Spleen (tissue), 11 donors: ENCODE data around the gene RIC1. TPM values are rescaled to one million over a fixed set of nuclear protein-coding genes. Genes with fewer than 3 reads are reported as not detected.
"Not testable (repeated sequence)": the region's sequence is repeated elsewhere in the genome, so short reads cannot be mapped to it uniquely, and the experiment has no call there.

Source experiments
- DNase-seq: peaks from one replicate; pipeline ENCODE4 v3.0.0-alpha.2; 2020
- H3K27ac ChIP-seq, 8 donors: fragments of 200-600 bp; sonication (generic) in 7 of 8; 1 replicate in 4 of 8; 2 replicates in 4 of 8; pipeline versions ENCODE4 v1.5.0 to v1.8.0; 2016 to 2021; ENCODE audit warnings: inconsistent platforms in 4 of 8, mild to moderate bottlenecking in 4 of 8, moderate library complexity in 1 of 8
- H3K27me3 ChIP-seq, 7 donors: fragments of 200-600 bp; sonication (generic) in 6 of 7; replicated peaks in 1 of 7; 1 replicate in 4 of 7; 2 replicates in 3 of 7; pipeline versions ENCODE4 v1.5.0 to v1.8.0; 2016 to 2021; ENCODE audit warnings: inconsistent platforms in 3 of 7, mild to moderate bottlenecking in 1 of 7
- H3K36me3 ChIP-seq, 6 donors: fragments of 200-600 bp; sonication (generic) in 5 of 6; 1 replicate in 4 of 6; 2 replicates in 2 of 6; pipeline versions ENCODE4 v1.5.0 to v1.8.0; 2016 to 2021; ENCODE audit warnings: inconsistent platforms in 2 of 6
- H3K4me1 ChIP-seq, 6 donors: fragments of 200-600 bp; sonication (generic) in 5 of 6; 1 replicate in 3 of 6; 2 replicates in 3 of 6; pipeline versions ENCODE4 v1.5.0 to v1.8.0; 2016 to 2021; ENCODE audit warnings: inconsistent platforms in 3 of 6
- H3K4me3 ChIP-seq, 8 donors: fragments of 200-600 bp; sonication (generic) in 7 of 8; 1 replicate in 4 of 8; 2 replicates in 4 of 8; pipeline versions ENCODE4 v1.5.0 to v1.8.0; 2016 to 2021; ENCODE audit warnings: inconsistent platforms in 4 of 8, mild to moderate bottlenecking in 4 of 8, moderate library complexity in 2 of 8
- H3K9me3 ChIP-seq, 8 donors: fragments of 200-600 bp; sonication (generic) in 7 of 8; 1 replicate in 4 of 8; 2 replicates in 4 of 8; pipeline versions ENCODE4 v1.5.0 to v1.8.0; 2016 to 2021; ENCODE audit warnings: inconsistent platforms in 4 of 8
- CTCF ChIP-seq, 11 experiments: fragments of 200-600 bp in 7 of 11; fragments of 450-650 bp in 4 of 11; sonication (generic) in 4 of 11; IDR thresholded peaks in 8 of 11; conservative IDR thresholded peaks in 3 of 11; 1 replicate in 7 of 11; 2 replicates in 4 of 11; pipeline versions ENCODE4 v1.4.0 to v1.8.0; 2016 to 2021; ENCODE audit warnings: antibody characterized with exemption in 11 of 11, inconsistent platforms in 4 of 11, mild to moderate bottlenecking in 1 of 11
- POLR2A ChIP-seq, 3 donors: fragments of 450-650 bp; IDR thresholded peaks; one replicate each; pipeline ENCODE4 v1.5.1; 2017; ENCODE audit warnings: antibody characterized with exemption in 3 of 3, mild to moderate bottlenecking in 1 of 3
- POLR2AphosphoS5 ChIP-seq, 3 donors: sonication (generic); formaldehyde crosslinking; IDR thresholded peaks; one replicate each; pipeline ENCODE4 v1.5.1; 2017; ENCODE audit warnings: antibody characterized with exemption in 3 of 3
- WGBS, 5 donors: extraction: QIAGEN DNeasy Blood & Tissue Kit in 3 of 5; methylation state at CpG; one replicate each; pipeline versions ENCODE4 v1.1.5 to v1.1.7; 2013 to 2018; 5-methylcytosine and 5-hydroxymethylcytosine counted together
- intact Hi-C: fragments of 100-400 bp; cut with DNase I; formaldehyde crosslinking; loops from one replicate; pipeline ENCODE4 v1.15.0; 2023; ENCODE audit warnings: low total_unique reads
- polyA plus RNA-seq, 3 donors: library from polyadenylated mRNA; stranded (reverse); fragments of 200-250 nt; gene quantifications; one replicate each; pipeline ENCODE4 v1.2.1, GENCODE V29; 2013
- total RNA-seq, 7 donors: library from RNA; depleted of rRNA in 3 of 7; stranded (reverse); fragments of >200 nt in 3 of 7; fragmentation: NEBNext Ultra II Directional in 4 of 7; extraction: Animal tissue kit (Norgen Biotek cat#: 25700) in 4 of 7; gene quantifications; one replicate each; pipeline versions ENCODE4 v1.1.0 to v1.2.1, GENCODE V29; 2016 to 2021
- donor health status: healthy with polysubstance abuse.
- donor health status: DM: no; HTN: no; CAD: no; lungs with moderate emphysema.
- donor health status: DM: no; HTN: no; CAD: no.
- donor health status: Bipolar disorder and iron deficiency.
- donor health status: healthy.
- donor health status: DM: no; HTN: no; CAD: no.
- donor health status: DM: yes; HTN: yes; CAD: no.

The RIC1 gene
- total and polyA plus RNA-seq, 10 donors = 4.9 to 68.7 (median 34.5) TPM

- no peaks in the 10 kb centered on the region for H3K27me3 ChIP-seq
- H3K27ac ChIP-seq = no peak overlapping the region
- H3K4me1 ChIP-seq = peaks cover 0 to 32% (median 3%) of the 10 kb centered on the region in 6 donors
- WGBS, 5 donors = 67 to 78% (median 74%) methylated on average over 3 of the region's 3 CpGs
- H3K36me3 ChIP-seq = peaks cover 0 to 42% (median 1%) of the 10 kb centered on the region in 6 donors
- no peak for DNase-seq
- peaks cover 0 to 40% (median 24%) of the 10 kb centered on the region in 8 donors for H3K9me3 ChIP-seq
- TF ChIP-seq CTCF (IDR thresholded peaks at IDR 0.05 in 8 of 11, conservative IDR thresholded peaks at IDR 0.05 in 3 of 11) = no peak
- TF ChIP-seq POLR2A (IDR thresholded peaks at IDR 0.05) = no peak
- no peak for TF ChIP-seq POLR2AphosphoS5 (IDR thresholded peaks at IDR 0.05)
- no peak overlapping the region for H3K4me3 ChIP-seq
- intact Hi-C loops = no loop called here
These were observed 36.2 kb downstream of the RIC1 start for GRCh38 chr9:5665059-5665458.

GRCh38 chr9:5667391-5667790, 38.5 kb downstream of the RIC1 start:
- peaks cover 0 to 44% (median 7%) of the 10 kb centered on the region in 6 donors for H3K4me1 ChIP-seq
- intact Hi-C loops = no loop called here
- peaks cover 0 to 23% (median 0%) of the 10 kb centered on the region in 6 donors for H3K36me3 ChIP-seq
- TF ChIP-seq POLR2AphosphoS5 (IDR thresholded peaks at IDR 0.05) (no peak), POLR2A (IDR thresholded peaks at IDR 0.05) (no peak), CTCF (IDR thresholded peaks at IDR 0.05 in 8 of 11, conservative IDR thresholded peaks at IDR 0.05 in 3 of 11) (no peak)
- peaks cover 0 to 26% (median 17%) of the 10 kb centered on the region in 8 donors for H3K9me3 ChIP-seq
- 86 to 93% (median 91%) methylated on average over 6 of the region's 6 CpGs for WGBS, 5 donors
- no peak overlapping the region for H3K27ac ChIP-seq
- H3K4me3 ChIP-seq = no peak overlapping the region
- DNase-seq = no peak
- no peaks in the 10 kb centered on the region for H3K27me3 ChIP-seq

- TF ChIP-seq POLR2AphosphoS5 (IDR thresholded peaks at IDR 0.05) (no peak), POLR2A (IDR thresholded peaks at IDR 0.05) (no peak), CTCF (IDR thresholded peaks at IDR 0.05 in 8 of 11, conservative IDR thresholded peaks at IDR 0.05 in 3 of 11) (no peak)
- H3K4me3 ChIP-seq = no peak overlapping the region
- DNase-seq = no peak
- H3K27me3 ChIP-seq = no peaks in the 10 kb centered on the region
- 92 to 100% (median 97%) methylated on average over 2 of the region's 2 CpGs for WGBS, 5 donors
- intact Hi-C loops = no loop called here
- peaks cover 0 to 23% (median 0%) of the 10 kb centered on the region in 6 donors for H3K36me3 ChIP-seq
- no peak overlapping the region for H3K27ac ChIP-seq
- H3K4me1 ChIP-seq = peaks cover 0 to 37% (median 4%) of the 10 kb centered on the region in 6 donors
- peaks cover 0 to 11% (median 0%) of the 10 kb centered on the region in 8 donors for H3K9me3 ChIP-seq
These were observed 41.2 kb downstream of the RIC1 start for GRCh38 chr9:5670079-5670478.

GRCh38 chr9:5671711-5672353, 42.9 kb downstream of the RIC1 start:
- Histone ChIP-seq H3K9me3 (peaks cover 0 to 18% (median 7%) of the 10 kb centered on the region in 8 donors), H3K4me3 (no peak overlapping the region), H3K27me3 (no peaks in the 10 kb centered on the region), H3K27ac (no peak overlapping the region), H3K36me3 (peaks cover 0 to 10% (median 0%) of the 10 kb centered on the region in 6 donors), H3K4me1 (peaks cover 0 to 24% (median 0%) of the 10 kb centered on the region in 6 donors)
- 72 to 89% (median 88%) methylated on average over 3 of the region's 3 CpGs for WGBS, 5 donors
- intact Hi-C loops = no loop called here
- no peak for TF ChIP-seq CTCF (IDR thresholded peaks at IDR 0.05 in 8 of 11, conservative IDR thresholded peaks at IDR 0.05 in 3 of 11)
- TF ChIP-seq POLR2AphosphoS5 (IDR thresholded peaks at IDR 0.05) = no peak
- no peak for TF ChIP-seq POLR2A (IDR thresholded peaks at IDR 0.05)
- DNase-seq = no peak

- H3K27ac ChIP-seq, intact Hi-C loops, H3K4me3 ChIP-seq, H3K27me3 ChIP-seq, DNase-seq, H3K36me3 ChIP-seq: not testable (repeated sequence)
- Histone ChIP-seq H3K9me3 (peaks cover 0 to 18% (median 12%) of the 10 kb centered on the region in 8 donors), H3K4me1 (peaks cover 0 to 12% (median 0%) of the 10 kb centered on the region in 6 donors)
- WGBS, 5 donors = 92 to 95% (median 94%) methylated on average over 11 of the region's 11 CpGs
These were observed 46.1 kb downstream of the RIC1 start for GRCh38 chr9:5675046-5675445.

GRCh38 chr9:5683591-5683990, 54.7 kb downstream of the RIC1 start:
- intact Hi-C loops, DNase-seq, H3K27ac ChIP-seq, H3K27me3 ChIP-seq, H3K4me3 ChIP-seq: not testable (repeated sequence)
- Histone ChIP-seq H3K4me1 (peaks cover 0 to 19% (median 0%) of the 10 kb centered on the region in 6 donors), H3K9me3 (peaks cover 0 to 41% (median 21%) of the 10 kb centered on the region in 8 donors), H3K36me3 (peaks cover 0 to 16% (median 0%) of the 10 kb centered on the region in 6 donors)
- 95 to 98% (median 98%) methylated on average over 9 to 11 of the region's 11 CpGs for WGBS, 5 donors
